ENCODE data around the gene LMO2. TPM values are rescaled to one million over a fixed set of nuclear protein-coding genes. Genes with fewer than 3 reads are reported as not detected.

The LMO2 gene
- total RNA-seq, 4 donors from 2014 or later, result 9.4 to 53.3 (median 25.8) TPM

GRCh38 chr11:33835143-33835878, 56.6 kb downstream of the LMO2 start:
- TF ChIP-seq CTCF (IDR thresholded peaks at IDR 0.05), result no peak
- peak; percentile 94 for ATAC-seq (ENCODE audit: low FRiP score)
- DNase-seq (ENCODE audit: low spot score), result no peak

GRCh38 chr11:33832676-33833075, 59.2 kb downstream of the LMO2 start:
- ATAC-seq (ENCODE audit: low FRiP score) (no peak), DNase-seq (ENCODE audit: low spot score) (no peak)
- TF ChIP-seq CTCF (IDR thresholded peaks at IDR 0.05), result no peak

- DNase-seq (ENCODE audit: low spot score), result no peak
- no peak for TF ChIP-seq CTCF (IDR thresholded peaks at IDR 0.05)
- no peak for ATAC-seq (ENCODE audit: low FRiP score)
Measured at GRCh38 chr11:33830903-33831648, 60.8 kb downstream of the LMO2 start.

- DNase-seq (ENCODE audit: low spot score), result no peak
- ATAC-seq (ENCODE audit: low FRiP score), result peak; percentile 71
- peak in 1 of 3 donors; percentile 24 for TF ChIP-seq CTCF (IDR thresholded peaks at IDR 0.05)
Measured at GRCh38 chr11:33829430-33830141, 62.3 kb downstream of the LMO2 start.

- no peak for DNase-seq (ENCODE audit: low spot score)
Measured at GRCh38 chr11:33828604-33829429, 63.1 kb downstream of the LMO2 start.

More at GRCh38 chr11:33828604-33829429, 63.1 kb downstream of the LMO2 start:
- no peak for TF ChIP-seq CTCF (IDR thresholded peaks at IDR 0.05)
- ATAC-seq (ENCODE audit: low FRiP score), result peak; percentile 41

All from omental fat pad (tissue), 4 donors.